Stimulated activated CD8-positive, alpha-beta memory T cell treated with anti-CD3 and anti-CD28 coated beads, Interleukin-15, amount 100 ng/mL, for 1 hour (primary cell): ENCODE data around the gene CD74.

Source experiments
- DNase-seq: peaks from one replicate; pipeline ENCODE4 v3.0.0-alpha.2; 2020; ENCODE audit warnings: low read depth

Gene CD74

DNA sequence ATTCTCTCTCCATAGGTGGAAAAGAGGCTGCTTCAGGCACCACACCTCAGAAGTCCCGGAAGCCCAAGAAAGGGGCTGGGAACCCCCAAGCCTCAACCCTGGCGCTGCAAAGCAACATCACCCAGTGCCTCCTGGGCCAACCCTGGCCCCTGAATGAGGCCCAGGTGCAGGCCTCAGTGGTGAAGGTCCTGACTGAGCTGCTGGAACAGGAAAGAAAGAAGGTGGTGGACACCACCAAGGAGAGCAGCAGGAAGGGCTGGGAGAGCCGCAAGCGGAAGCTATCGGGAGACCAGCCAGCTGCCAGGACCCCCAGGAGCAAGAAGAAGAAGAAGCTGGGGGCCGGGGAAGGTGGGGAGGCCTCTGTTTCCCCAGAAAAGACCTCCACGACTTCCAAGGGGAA lies 16.4 kb downstream of the CD74 start:
- no peak for DNase-seq

DNA sequence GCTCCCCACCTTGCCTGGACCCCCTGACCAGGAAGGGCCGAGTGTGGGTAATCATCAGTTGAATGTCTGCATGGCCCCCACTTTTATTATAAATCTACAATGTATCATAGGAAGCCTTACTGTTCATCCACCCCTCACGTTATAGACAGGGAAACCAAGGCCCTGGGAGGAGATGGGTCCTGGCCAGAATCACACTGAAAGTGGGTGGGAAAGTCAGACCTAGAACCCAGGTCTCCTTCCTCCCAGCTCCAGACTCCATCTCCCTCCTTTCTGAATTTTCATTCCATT lies 17.1 kb downstream of the CD74 start:
- DNase-seq = no peak

DNA sequence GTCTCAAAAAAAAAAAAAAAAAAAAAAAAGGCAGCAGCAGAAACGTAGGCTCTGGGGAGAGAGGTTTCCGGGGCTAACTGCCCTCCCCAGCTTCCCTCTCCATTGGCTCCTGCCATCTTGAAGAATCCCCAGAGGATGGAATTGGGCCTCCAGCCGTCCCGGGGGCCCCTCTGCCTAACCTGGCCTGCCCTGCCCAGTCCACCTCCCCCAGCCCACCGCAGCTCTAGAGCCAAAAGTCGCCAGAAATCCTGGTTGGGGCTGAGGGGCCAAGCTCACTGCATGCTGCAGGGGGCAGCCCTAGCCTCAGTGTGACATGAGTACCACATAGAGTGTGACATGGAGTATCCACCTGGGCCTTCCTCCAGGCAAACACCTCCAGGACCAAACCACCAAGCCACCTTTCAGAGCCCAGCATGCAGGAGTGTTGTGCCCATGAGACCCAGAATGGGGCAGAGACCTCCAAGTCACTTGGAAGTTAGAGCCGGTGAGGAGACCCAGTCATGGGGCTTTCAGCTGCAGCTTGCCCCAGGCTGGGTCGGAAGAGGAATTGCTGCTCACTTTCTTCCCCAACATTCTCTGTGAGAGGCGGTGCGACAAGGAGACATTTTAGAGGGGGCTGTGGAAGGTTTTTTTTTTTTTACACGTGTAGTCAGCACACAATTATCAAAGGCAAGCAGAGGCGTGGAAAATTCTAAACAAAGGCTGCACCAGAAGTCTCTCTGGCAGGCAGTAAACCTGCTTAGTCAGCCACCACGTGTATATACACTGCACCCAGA lies 17.6 kb downstream of the CD74 start:
- no peak for DNase-seq

DNA sequence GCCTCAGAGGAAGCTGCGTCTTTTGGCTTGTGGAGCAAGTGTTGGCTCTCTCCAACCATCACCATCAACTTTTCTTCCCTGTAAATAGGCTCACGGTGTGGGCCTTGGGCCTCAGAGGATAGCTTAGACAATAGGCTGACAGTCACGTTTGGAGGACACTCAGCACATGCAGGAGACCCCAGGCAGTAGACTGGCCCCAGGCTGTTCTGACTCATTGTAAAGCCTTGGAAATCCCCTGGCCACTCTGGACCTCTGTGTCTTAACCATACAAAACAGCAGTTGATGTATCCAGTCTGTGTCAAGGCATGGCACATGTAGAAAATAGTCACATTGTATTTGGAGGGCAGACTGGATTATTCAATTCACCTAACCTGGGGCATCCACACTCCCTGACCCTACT lies 18.6 kb downstream of the CD74 start:
- no peak for DNase-seq

DNA sequence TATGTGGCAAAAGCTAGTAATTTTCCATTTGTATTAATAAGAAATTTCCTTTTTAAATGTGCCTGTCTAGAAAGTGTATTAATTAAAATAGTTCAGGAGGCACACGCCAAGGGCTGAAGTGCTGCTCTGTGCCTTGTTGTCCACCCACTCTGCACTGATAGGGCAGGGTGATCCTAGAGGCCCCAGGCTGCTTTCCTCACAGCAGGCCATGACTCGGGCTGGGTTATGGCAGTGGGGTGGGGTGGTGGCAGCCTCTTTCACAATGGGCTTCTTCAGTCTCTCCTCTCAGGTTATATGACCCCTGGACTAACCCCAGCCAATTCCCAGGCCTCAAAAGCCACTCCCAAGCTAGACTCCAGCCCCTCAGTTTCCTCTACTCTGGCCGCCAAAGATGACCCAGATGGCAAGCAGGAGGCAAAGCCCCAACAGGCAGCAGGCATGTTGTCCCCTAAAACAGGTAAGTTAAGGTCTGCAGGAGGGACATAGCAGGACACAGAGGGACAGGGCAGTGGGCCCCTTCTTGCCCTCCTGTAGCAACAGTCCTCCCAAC lies 19.5 kb downstream of the CD74 start:
- DNase-seq = no peak

DNA sequence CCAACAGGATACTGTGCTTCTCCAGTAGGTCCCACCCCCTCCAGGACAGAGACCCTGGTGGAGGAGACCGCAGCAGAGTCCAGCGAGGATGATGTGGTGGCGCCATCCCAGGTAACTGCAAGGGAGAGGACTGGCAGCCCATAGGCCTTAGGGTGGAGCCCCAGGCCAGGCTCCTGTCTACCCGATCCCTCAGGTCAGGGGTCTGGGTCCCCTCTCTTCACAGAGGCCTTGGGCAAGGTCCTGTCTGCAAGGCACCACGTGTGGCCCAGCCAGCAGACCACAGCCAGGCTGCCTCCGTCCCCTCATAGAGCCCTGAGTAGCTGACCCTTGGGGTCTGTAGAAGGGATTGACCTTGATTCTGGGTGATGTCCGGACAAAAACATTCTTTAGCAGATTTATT lies 20.0 kb downstream of the CD74 start:
- DNase-seq = no peak

DNA sequence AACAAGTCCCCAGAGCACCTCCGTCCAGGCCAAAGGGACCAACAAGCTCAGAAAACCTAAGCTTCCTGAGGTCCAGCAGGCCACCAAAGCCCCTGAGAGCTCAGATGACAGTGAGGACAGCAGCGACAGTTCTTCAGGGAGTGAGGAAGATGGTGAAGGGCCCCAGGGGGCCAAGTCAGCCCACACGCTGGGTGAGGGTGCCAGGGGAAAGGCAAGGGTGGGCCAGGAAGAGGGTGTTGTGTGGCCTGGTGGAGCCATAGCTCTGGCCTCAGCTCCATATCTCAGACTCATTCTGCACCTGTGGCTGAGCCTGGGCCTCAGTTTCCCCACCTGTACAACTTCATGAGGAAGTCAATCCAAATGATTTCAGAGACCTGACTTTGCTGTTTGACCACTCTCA lies 20.7 kb downstream of the CD74 start:
- no peak for DNase-seq

DNA sequence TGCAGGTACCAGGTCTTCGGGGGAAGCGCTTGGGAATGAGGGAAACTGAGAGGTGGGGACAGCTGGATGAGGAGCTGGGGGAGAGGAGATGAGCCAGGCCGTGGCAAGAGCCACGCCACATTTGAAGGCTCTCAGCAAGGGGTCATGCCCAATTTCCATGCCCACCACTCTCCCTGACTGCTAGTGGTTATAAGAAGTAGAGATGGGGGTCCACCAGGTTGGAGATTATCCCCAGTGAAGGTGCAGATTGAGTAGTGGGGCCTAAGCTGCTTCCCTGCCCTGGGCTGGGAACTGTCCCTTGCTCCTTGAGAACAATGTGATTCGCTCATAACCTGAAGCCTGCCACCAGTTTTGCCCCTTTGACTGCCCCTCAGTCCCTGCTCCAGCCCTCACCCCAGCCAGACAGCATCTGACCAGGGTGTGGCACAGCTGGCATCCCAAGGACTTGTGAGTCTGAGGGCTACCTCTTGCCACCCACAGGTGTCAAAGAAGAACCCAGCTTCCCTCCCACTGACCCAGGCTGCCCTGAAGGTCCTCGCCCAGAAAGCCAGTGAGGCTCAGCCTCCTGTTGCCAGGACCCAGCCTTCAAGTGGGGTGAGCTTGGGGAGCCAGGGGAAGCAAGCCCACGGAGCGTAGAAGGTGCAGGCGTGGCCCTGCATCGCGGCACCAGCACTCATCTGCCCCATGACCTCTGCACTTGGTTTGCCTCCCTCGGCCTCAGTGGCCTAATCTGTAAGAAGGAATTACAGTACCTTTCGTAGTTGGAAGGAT lies 21.5 kb downstream of the CD74 start:
- DNase-seq = no peak

DNA sequence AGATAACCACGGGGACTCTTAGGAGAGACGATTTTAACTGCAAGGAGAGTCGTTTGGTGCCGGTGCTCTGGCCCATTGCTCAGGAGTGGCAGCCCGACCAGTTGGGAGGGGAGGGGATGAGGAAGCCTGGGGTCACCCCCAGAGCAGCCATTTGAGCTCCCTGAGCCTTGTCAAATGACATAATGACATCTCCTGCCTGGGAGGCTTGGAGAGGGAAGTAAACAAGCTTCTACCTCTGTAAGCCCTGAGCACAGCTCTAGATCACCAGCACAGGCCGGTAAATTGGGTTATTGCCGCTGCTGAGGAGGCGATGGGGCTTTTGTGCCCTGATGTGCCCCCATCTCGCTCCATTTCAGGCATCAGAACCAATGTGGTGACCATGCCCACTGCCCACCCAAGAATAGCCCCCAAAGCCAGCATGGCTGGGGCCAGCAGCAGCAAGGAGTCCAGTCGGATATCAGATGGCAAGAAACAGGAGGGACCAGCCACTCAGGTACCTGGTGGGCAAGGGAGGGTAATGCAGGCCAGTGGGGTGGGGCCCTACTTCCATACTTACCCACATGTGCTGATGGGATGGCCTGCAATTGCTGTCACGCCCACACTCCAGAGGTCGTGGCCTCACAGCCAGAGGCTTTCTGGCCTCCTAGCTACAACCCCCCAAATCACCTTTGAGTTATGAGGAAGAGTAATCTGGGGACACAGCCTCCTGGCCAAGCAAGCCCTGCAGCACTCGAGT lies 23.0 kb downstream of the CD74 start:
- DNase-seq = no peak

DNA sequence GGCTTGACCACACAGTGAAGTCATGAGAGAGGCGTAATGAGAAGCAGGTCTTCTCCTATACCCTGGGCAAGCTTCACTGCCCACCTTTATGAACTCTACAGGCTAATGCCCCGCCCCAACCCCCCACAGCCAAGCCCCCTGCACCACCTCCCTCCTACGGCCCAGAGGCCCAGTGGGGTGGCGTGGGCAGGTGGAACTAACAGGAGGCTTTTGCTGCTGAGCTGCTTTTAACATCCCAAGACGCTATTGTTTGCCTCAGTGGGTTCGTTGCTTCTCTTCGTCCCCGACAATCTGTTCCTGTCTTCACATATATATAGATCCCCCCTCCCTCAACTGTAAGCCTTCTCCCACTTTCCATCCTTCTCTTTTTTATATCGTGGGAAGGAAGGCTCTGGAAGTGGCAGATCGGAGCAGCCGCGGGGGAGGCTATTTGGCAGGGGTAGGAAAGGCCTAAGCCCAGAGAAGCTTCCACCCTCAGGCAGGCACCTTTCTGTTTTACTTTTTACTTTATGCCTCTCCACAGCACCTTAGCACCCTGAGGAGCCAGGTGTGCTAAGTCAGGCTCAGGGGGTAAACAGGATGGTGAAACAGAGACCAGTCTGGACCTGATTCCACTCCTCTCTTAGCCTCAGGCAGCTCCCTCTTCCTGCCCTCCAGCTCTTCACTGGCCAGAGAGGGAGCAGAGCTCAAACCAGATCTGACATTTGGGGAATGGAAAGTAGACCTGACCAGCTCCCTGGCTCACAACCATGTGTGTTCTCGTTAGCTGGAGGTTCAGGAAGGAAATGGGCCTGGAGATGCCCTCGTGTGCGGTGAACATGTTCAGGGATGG lies 26.5 kb downstream of the CD74 start:
- no peak for DNase-seq

DNA sequence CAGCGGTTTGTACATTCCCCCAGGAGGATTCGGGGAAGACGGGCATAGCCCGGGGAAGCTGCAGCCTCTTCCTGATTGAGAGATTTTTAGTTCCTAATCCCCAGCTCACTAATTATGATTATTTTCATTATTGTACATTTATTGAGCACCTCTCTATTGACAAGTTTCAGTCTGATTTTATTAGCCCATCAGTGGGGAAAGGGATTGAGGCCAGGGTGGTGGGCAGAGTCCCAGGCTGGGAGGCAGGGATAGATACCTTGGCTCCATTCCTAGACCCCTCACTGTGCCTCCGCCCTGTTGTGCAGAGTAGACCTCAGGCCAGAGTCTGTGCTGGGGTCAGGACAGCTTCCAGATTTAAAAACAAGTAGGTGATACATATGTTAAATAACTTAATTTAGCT lies 28.0 kb downstream of the CD74 start:
- DNase-seq = no peak

DNA sequence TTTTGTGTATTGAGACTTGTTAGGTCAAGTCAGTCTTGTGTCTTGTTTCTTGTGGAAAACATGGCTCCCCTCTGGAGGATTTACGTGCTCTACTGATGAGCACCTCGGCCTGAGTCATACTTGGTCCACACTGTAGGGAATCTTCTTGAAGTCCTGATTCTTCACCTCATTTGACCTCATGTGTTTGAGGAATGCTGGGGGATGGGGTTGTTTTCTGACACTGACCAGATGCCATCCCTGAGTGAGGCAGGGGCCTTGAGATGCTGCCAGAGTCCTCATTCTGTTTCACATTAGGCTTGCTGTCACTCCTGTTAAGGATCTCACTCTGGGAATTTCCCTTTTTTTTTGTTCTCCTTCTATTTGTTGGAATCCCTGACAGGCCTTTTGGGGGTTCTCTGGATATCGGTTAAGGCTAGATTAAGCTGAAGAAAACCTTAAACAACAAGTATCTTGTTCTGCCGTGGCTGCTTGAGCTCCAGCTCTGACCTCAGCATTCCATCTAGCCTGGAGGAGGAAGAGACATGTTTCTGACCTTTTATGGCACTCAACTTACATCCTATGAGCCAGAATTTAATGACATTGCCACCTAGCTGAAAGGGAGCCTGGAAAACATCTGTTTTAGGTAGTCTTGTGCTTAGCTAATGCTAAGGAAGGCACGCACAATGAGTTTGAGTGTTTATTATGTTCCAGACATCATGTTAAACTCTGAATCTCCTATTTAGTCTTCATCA lies 34.6 kb downstream of the CD74 start:
- DNase-seq = no peak

DNA sequence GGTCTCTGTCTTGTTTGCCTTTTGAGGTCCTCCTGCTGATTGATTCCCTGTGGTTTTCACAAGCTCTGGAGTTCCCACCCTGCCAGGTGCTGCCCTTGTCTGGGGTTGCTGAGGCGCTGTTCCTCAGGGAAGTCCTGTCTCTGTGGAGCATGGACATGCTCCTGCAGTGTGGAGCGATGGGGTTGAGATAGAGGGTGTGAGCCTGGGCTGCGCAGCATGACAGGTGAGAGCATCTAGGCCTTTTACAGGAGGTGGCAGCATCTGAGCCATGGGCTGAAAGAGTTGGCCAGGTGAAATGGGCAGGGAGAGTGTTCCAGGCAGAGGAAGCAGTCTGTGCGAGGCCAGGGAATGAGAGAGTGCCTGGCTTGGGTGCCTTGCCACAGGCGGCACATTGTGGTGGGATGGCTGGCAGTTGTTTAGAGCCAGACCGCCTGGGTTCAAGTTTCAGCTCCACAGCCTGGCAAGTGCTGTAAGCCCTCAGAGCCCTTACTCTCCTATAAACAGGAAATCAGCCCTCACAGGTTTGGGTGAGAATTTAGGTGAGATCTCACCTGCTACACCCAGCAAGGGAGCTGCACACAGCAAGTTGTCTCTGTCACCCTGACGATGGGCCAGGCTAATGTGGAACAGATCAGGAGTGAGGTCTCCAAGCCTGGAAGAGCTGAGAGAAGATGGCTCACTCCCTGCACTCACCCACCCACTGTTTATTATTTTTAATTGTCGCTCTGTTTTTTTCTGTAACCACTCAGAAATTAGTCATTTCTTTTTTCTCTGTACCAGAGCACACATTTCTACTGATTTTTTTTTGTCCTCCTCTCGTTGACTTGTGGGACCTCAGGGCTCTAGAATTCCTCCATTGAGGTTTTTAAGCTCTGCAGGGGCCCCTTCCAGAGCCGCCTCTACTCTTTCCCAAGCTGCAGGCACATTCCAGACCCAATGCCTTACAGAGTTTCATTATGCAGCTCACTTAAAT lies 35.6 kb downstream of the CD74 start:
- no peak for DNase-seq

DNA sequence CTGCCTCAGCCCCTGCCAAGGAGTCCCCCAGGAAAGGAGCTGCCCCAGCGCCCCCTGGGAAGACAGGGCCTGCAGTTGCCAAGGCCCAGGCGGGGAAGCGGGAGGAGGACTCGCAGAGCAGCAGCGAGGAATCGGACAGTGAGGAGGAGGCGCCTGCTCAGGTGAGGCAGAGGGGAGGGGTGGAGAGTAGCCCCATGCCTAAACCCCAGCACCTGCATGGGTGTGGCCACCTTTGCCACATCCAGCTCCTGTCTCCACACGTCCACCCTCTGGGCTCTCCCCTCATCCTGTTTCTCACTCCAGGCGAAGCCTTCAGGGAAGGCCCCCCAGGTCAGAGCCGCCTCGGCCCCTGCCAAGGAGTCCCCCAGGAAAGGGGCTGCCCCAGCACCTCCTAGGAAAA lies 38.1 kb downstream of the CD74 start:
- no peak for DNase-seq

DNA sequence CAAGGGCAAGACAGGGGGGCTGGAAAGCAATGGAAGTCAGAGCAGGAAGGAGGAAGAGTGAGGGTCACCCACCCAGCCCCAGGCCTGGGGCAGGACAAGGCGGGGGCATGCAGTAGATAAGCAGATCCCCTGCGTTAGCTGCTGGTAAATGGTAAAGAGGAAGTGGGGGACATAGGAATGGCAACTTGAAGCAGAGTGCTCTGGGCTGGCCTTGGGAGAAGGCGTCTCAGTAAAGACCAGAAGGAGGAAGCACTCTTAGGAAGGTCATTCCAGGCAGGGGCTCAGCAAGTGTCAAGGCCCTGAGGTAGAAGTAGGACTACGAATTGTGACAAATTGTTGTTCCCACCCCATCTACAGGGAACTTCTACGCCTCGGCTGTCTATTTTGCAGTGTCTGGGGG lies 40.1 kb downstream of the CD74 start:
- DNase-seq = no peak

DNA sequence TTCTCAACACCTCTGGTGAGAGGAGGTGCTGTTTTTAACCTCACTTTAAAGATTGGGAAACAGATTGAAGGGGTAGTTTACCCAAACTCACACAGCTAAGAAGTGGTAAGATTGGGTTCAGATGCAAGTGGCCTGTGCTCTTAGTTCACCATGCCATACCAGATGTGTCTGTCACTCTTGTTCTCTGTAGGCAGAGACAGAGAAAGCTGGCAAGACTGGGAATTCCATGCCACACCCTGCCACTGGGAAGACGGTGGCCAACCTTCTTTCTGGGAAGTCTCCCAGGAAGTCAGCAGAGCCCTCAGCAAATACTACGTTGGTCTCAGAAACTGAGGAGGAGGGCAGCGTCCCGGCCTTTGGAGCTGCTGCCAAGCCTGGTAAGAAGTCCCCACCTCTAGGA lies 44.2 kb downstream of the CD74 start:
- no peak for DNase-seq

DNA sequence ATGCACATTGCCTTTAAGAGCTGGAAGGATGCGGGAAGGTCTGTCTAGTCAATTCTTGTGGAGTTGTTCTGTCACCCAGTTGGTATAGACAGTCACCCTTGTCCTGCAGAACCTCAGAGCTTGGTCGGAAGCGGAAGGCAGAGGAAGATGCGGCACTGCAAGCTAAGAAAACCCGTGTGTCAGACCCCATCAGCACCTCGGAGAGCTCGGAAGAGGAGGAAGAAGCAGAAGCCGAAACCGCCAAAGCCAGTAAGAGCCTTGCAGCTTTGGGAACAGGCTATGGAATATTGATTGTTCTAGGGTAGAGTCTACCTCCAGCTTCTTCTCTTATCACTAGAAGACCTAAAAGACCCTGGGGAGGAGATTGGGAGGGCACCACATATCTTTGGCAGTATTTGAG lies 48.7 kb downstream of the CD74 start:
- DNase-seq = no peak

DNA sequence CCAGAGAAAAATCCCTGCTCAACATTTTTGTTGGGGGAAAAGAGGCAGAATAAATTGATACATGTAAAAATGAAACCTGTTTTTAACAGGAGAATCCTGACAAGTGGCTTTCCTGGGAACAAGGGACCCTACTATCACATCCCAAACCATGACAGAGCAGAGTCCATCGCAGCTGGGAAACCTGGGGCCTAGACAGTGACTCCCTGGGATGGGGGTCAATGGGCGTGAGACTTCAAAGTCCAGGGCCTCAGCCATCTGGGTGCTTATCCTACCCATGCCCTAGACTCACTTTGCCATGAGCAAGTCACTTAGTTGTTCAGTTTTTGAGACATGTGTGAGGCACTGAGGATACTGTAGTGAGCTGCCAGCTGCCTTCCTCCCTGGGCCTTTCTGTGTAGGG lies 49.5 kb downstream of the CD74 start:
- DNase-seq = no peak

DNA sequence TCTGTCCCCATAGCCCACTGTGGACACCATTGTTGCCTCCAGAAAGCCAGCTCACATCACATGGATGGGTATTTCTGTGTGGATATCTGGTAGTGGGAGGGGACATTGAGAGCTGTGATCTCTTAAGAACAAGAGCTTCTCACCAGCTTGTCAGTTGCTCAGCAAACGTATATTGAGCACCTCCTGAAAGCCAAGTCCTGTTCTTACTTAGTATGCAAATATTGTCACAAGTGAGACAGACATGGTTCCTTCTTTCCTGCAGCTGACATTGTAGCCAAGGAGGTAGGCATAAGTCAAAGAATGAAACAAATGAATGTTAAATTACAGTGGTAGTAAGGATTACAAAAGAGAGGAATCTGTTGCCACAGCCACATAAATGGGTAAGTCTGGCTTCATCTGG lies 51.4 kb downstream of the CD74 start:
- no peak for DNase-seq
